ENCODE measurements around the gene NRIP2. TPM values are rescaled to one million over a fixed set of nuclear protein-coding genes. Genes with fewer than 3 reads are reported as not detected.

Gene NRIP2
- total RNA-seq, 1 experiment from 2014 or later: not detected

GRCh38 chr12:2826036-2826435 lies 8.8 kb downstream of the NRIP2 start:
- no peaks in the 10 kb centered on the region for H3K9me2 ChIP-seq (ENCODE audit: insufficient read depth)
- H3K9me3 ChIP-seq (ENCODE audit: insufficient read depth, low read depth): no peaks in the 10 kb centered on the region
- no peaks in the 10 kb centered on the region for H3K4me1 ChIP-seq (replicated peaks; ENCODE audit: insufficient read depth)
- no peak overlapping the region for H2AFZ ChIP-seq
- ChIA-PET CTCF (interaction anchor here (0.5 kb wide), 1 partner anchor 185 kb away, joined by 3 read pairs; no protein-coding TSS in a partner anchor), POLR2A (ENCODE audit: unreplicated experiment) (no interaction called here)
- H3K27ac ChIP-seq: no peak overlapping the region
- no peak overlapping the region for H3K4me2 ChIP-seq
- intact Hi-C loops (cut with micrococcal nuclease; ENCODE audit: unreplicated experiment): no loop called here
- no peaks in the 10 kb centered on the region for H3K36me3 ChIP-seq (ENCODE audit: low read depth)
- TF ChIP-seq, protein P1, sequence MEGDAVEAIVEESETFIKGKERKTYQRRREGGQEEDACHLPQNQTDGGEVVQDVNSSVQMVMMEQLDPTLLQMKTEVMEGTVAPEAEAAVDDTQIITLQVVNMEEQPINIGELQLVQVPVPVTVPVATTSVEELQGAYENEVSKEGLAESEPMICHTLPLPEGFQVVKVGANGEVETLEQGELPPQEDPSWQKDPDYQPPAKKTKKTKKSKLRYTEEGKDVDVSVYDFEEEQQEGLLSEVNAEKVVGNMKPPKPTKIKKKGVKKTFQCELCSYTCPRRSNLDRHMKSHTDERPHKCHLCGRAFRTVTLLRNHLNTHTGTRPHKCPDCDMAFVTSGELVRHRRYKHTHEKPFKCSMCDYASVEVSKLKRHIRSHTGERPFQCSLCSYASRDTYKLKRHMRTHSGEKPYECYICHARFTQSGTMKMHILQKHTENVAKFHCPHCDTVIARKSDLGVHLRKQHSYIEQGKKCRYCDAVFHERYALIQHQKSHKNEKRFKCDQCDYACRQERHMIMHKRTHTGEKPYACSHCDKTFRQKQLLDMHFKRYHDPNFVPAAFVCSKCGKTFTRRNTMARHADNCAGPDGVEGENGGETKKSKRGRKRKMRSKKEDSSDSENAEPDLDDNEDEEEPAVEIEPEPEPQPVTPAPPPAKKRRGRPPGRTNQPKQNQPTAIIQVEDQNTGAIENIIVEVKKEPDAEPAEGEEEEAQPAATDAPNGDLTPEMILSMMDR (conservative IDR thresholded peaks at IDR 0.05): no peak
- no peak for TF ChIP-seq EZH2 (IDR thresholded peaks at IDR 0.05; ENCODE audit: low read depth)
- no peaks in the 10 kb centered on the region; the same call in 1 of the 2 replicates for H4K20me1 ChIP-seq (ENCODE audit: insufficient read depth)
- H3F3A ChIP-seq (ENCODE audit: insufficient read depth, low read depth): no peaks in the 10 kb centered on the region
- no peaks in the 10 kb centered on the region for H3K27me3 ChIP-seq (ENCODE audit: insufficient read depth, low read depth)
- no TSS peak for BruUV-seq (replicated peaks)
- no peaks in the 10 kb centered on the region for H3K79me2 ChIP-seq (ENCODE audit: low read depth)
- no peak overlapping the region for H3K4me3 ChIP-seq
- no peak for DNase-seq

DNA sequence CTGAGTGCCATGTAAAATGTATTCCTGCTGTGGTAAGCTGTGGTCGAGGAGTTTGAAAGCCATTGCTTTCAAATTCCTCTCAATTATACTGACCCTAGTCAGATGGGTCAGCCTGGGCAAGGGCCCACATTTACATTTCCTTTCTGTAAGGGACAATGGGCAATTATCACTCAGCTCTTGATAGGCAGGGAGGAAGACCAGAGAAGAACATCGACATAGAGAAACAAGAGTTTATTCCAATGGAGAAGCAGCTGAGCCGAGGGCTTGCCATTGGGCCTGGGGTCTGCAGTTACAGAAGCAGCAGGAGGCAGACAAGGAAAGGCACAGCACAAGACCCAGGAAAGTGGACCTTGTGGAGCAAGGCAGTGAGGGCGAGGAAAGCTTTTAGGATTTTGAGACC lies 9.7 kb downstream of the NRIP2 start:
- TF ChIP-seq, protein P1 (conservative IDR thresholded peaks at IDR 0.05): no peak
- TF ChIP-seq EZH2 (IDR thresholded peaks at IDR 0.05; ENCODE audit: low read depth): no peak
- ChIA-PET CTCF (no interaction called here), POLR2A (ENCODE audit: unreplicated experiment) (no interaction called here)
- intact Hi-C loops (cut with micrococcal nuclease; ENCODE audit: unreplicated experiment): no loop called here
- no peaks in the 10 kb centered on the region for H3K36me3 ChIP-seq (ENCODE audit: low read depth)
- no TSS peak for BruUV-seq (replicated peaks)
- H3K4me1 ChIP-seq (replicated peaks; ENCODE audit: insufficient read depth): no peaks in the 10 kb centered on the region
- H3K9me3 ChIP-seq (ENCODE audit: insufficient read depth, low read depth): no peaks in the 10 kb centered on the region
- no peaks in the 10 kb centered on the region; the same call in 1 of the 2 replicates for H4K20me1 ChIP-seq (ENCODE audit: insufficient read depth)
- no peak overlapping the region for H2AFZ ChIP-seq
- H3F3A ChIP-seq (ENCODE audit: insufficient read depth, low read depth): no peaks in the 10 kb centered on the region
- no peaks in the 10 kb centered on the region for H3K79me2 ChIP-seq (ENCODE audit: low read depth)
- no peaks in the 10 kb centered on the region for H3K9me2 ChIP-seq (ENCODE audit: insufficient read depth)
- no peak for DNase-seq
- no peak overlapping the region for H3K4me2 ChIP-seq
- H3K27me3 ChIP-seq (ENCODE audit: insufficient read depth, low read depth): no peaks in the 10 kb centered on the region
- no peak overlapping the region for H3K27ac ChIP-seq
- no peak overlapping the region for H3K4me3 ChIP-seq

GRCh38 chr12:2824541-2824940 lies 10.3 kb downstream of the NRIP2 start:
- H3F3A ChIP-seq (ENCODE audit: insufficient read depth, low read depth): no peaks in the 10 kb centered on the region
- no peak overlapping the region for H3K27ac ChIP-seq
- no peaks in the 10 kb centered on the region for H3K79me2 ChIP-seq (ENCODE audit: low read depth)
- POLR2A ChIA-PET (ENCODE audit: unreplicated experiment): no interaction called here
- H3K27me3 ChIP-seq (ENCODE audit: insufficient read depth, low read depth): no peaks in the 10 kb centered on the region
- H4K20me1 ChIP-seq (ENCODE audit: insufficient read depth): no peaks in the 10 kb centered on the region; the same call in 1 of the 2 replicates
- no peak overlapping the region for H3K4me3 ChIP-seq
- CTCF ChIA-PET: no interaction called here
- no peak overlapping the region for H3K4me2 ChIP-seq
- H3K4me1 ChIP-seq (replicated peaks; ENCODE audit: insufficient read depth): no peaks in the 10 kb centered on the region
- intact Hi-C loops (cut with micrococcal nuclease; ENCODE audit: unreplicated experiment): no loop called here
- H3K9me3 ChIP-seq (ENCODE audit: insufficient read depth, low read depth): no peaks in the 10 kb centered on the region
- no peak for TF ChIP-seq EZH2 (IDR thresholded peaks at IDR 0.05; ENCODE audit: low read depth)
- TF ChIP-seq, protein P1 (conservative IDR thresholded peaks at IDR 0.05): no peak
- DNase-seq: no peak
- no peak overlapping the region for H2AFZ ChIP-seq
- H3K9me2 ChIP-seq (ENCODE audit: insufficient read depth): no peaks in the 10 kb centered on the region
- no TSS peak for BruUV-seq (replicated peaks)
- no peaks in the 10 kb centered on the region for H3K36me3 ChIP-seq (ENCODE audit: low read depth)
